ENCODE data around the gene ESRRA.

DNA sequence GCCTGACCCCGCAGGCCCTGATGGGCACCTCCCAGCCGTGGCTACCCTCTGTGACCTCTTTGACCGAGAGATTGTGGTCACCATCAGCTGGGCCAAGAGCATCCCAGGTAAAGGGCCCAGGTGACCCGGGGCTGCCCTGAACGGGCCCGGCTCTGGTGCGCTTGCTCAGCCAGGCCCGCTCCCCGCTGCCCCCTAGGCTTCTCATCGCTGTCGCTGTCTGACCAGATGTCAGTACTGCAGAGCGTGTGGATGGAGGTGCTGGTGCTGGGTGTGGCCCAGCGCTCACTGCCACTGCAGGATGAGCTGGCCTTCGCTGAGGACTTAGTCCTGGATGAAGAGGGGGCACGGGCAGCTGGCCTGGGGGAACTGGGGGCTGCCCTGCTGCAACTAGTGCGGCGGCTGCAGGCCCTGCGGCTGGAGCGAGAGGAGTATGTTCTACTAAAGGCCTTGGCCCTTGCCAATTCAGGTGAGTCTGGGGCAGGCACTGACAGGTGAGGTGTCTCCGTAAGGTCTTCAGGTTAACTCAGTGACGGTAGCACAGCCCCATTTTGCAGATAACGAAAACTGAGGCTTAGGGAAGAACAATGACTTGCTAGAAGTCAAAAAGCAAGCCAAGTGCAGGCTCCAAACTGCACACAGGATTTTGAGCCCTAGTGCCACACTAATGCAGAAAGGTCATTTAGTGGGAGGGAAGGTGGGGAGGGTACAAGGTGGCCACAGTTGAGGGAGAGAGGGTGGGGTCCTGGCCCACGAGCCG is 9.7 kb downstream of the ESRRA start:
- TF ChIP-seq EZH2 (IDR thresholded peaks at IDR 0.05), result no peak
- TF ChIP-seq POLR2AphosphoS5 (IDR thresholded peaks at IDR 0.05; ENCODE audit: borderline replicate concordance, low read depth, low read length), result no peak
